H1 (cell line): ENCODE results near the gene ATF7.

Source experiments
- JUN ChIP-seq: IDR thresholded peaks from 2 replicates; pipeline ENCODE4 v1.6.1; 2011; ENCODE audit warnings: low read depth, mild to moderate bottlenecking, improper control_type of control experiment, low read length
- KDM1A ChIP-seq: fragments of 200-600, 300-600 bp; sonication (generic); IDR thresholded peaks from 2 replicates; pipeline ENCODE4 v1.7.1; 2016; ENCODE audit warnings: mild to moderate bottlenecking, low read length, borderline replicate concordance
- POLR2AphosphoS5 ChIP-seq: IDR thresholded peaks from 2 replicates; pipeline ENCODE4 v1.6.1; 2011; ENCODE audit warnings: low read depth, low read length
- RNF2 ChIP-seq: fragments of 200-900, 300-1000 bp; sonication (generic); IDR thresholded peaks from 2 replicates; pipeline ENCODE4 v1.7.1; 2016; ENCODE audit warnings: borderline replicate concordance, low read depth, mild to moderate bottlenecking, antibody characterized with exemption, low read length; ENCODE audit not compliant: poor library complexity, severe bottlenecking; ENCODE audit errors: missing control alignments
- YY1 ChIP-seq: IDR thresholded peaks from 2 replicates; pipeline ENCODE4 v1.6.1; 2011; ENCODE audit warnings: low read depth, mild to moderate bottlenecking, low read length
- TF ChIP-seq, protein P1 (sequence below): IDR thresholded peaks from 2 replicates; pipeline ENCODE4 v1.6.1; 2012; ENCODE audit warnings: inconsistent platforms
- TF ChIP-seq, protein P2 (sequence below), 3 experiments: IDR thresholded peaks; 1 replicate in 2 of 3; 2 replicates in 1 of 3; pipeline versions ENCODE4 v1.5.1 to v1.6.1; 2011; ENCODE audit warnings: low read length in 3 of 3, mild to moderate bottlenecking in 3 of 3, inconsistent platforms in 2 of 3, low read depth in 1 of 3, moderate library complexity in 1 of 3; ENCODE audit not compliant: insufficient read depth in 1 of 3; ENCODE audit errors: control extremely low read depth in 1 of 3

DNA sequence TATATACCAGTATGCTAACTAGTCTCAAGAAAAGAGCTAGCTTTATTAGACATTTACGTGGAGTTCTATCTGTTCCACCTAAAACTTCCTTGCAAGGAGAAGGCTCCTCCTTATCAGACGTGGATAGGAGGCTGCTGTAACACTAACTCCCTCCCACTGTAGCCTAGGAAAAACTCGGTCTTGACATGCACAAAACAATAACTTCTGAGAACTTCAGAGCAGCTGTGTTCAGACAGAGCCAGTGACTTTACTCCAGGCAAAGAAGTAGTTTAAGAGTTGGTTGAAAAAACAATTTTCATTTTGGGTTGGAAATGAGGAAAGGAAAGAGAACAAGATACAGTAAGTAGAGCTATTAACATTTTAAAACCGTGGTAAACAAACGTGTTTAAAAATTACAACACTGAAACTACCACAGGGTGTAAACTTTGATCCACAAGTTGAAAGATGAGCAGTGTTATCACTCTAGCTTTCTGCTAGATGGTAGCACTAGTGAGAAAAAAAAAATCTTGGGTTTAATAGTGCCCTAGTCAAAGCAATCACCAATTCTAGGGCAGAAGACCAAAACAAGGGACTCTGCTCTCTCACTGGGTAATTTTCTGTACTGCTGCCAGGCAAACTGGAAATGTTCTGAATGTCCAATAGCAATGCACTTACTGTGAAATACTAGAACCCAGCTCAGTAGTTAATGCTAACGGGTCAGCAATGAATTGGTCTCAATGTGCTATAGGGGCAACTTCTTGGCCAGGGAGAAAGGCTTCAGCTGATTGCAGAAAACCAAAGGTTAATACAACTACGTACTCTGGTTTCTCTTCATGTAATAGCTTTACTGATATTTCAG lies 2.4 kb downstream of the ATF7 start:
- TF ChIP-seq, protein P1, sequence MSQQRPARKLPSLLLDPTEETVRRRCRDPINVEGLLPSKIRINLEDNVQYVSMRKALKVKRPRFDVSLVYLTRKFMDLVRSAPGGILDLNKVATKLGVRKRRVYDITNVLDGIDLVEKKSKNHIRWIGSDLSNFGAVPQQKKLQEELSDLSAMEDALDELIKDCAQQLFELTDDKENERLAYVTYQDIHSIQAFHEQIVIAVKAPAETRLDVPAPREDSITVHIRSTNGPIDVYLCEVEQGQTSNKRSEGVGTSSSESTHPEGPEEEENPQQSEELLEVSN, result no peak
- TF ChIP-seq RNF2 (no peak), KDM1A (no peak), YY1 (no peak), POLR2AphosphoS5 (no peak), JUN (no peak)
- TF ChIP-seq, protein P2, sequence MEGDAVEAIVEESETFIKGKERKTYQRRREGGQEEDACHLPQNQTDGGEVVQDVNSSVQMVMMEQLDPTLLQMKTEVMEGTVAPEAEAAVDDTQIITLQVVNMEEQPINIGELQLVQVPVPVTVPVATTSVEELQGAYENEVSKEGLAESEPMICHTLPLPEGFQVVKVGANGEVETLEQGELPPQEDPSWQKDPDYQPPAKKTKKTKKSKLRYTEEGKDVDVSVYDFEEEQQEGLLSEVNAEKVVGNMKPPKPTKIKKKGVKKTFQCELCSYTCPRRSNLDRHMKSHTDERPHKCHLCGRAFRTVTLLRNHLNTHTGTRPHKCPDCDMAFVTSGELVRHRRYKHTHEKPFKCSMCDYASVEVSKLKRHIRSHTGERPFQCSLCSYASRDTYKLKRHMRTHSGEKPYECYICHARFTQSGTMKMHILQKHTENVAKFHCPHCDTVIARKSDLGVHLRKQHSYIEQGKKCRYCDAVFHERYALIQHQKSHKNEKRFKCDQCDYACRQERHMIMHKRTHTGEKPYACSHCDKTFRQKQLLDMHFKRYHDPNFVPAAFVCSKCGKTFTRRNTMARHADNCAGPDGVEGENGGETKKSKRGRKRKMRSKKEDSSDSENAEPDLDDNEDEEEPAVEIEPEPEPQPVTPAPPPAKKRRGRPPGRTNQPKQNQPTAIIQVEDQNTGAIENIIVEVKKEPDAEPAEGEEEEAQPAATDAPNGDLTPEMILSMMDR (IDR thresholded peaks at IDR 0.05; ENCODE audit: control extremely low read depth in 1 of 3, insufficient read depth in 1 of 3, low read depth in 1 of 3, low read length in 3 of 3), result no peak
